ENCODE results near the gene ZNF277.
"Not testable (repeated sequence)": the region's sequence is repeated elsewhere in the genome, so short reads cannot be mapped to it uniquely, and the experiment has no call there.

The ZNF277 gene

GRCh38 chr7:112288301-112288700 is 81.8 kb downstream of the ZNF277 start:
- DNase-seq (ENCODE audit: low read depth in 2 of 3, low spot score in 1 of 3), result no peak

DNA sequence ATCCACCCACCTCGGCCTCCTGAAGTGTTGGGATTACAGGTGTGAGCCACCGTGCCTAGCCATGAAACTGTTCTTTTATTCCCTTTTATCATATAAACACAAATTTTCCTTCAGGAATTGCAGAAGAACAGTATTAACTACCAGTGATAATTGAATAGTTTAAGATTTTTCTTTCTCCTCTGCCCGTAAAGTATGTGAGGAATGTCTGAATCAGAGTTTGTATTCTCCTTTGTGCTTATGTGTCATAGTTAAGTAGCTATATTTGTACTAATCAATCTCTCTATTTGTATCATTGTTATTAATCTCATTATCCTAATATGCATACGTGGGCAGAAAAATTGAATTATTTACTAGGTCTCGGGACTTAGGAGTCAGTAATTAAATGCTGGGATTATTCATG is 83.6 kb downstream of the ZNF277 start:
- no peak for DNase-seq (ENCODE audit: low read depth in 2 of 3, low spot score in 1 of 3)

DNA sequence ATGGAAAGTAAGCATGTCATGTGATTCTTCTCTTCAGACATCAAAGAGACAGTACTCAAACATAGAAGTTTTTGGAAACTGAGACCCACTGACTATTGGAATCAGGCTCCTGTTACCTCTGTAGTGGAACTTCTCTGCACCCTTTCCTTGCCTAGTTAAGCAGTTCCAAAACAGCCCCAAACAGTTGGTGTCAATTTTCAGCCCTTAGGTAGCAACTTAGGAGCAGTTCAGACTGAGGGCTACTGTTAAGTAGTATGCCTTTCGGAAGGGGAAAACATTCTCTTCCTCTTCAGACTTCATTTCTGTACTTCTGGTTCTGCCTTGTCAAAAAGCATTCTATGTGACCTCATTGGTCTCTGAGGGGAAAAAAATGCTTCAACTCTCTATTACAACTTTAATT is 85.7 kb downstream of the ZNF277 start:
- DNase-seq (ENCODE audit: low read depth in 2 of 3, low spot score in 1 of 3), result no peak

- DNase-seq (ENCODE audit: low read depth in 2 of 3, low spot score in 1 of 3), result no peak
These were observed 86.9 kb downstream of the ZNF277 start for GRCh38 chr7:112293416-112293815.

- DNase-seq (ENCODE audit: low read depth in 2 of 3, low spot score in 1 of 3), result no peak
These were observed 89.9 kb downstream of the ZNF277 start for GRCh38 chr7:112296432-112296831.

GRCh38 chr7:112297681-112298080 is 91.2 kb downstream of the ZNF277 start:
- no peak for DNase-seq (ENCODE audit: low read depth in 2 of 3, low spot score in 1 of 3)

- DNase-seq (ENCODE audit: low read depth in 2 of 3, low spot score in 1 of 3), result no peak
These were observed 92.1 kb downstream of the ZNF277 start for GRCh38 chr7:112298543-112299100.

DNA sequence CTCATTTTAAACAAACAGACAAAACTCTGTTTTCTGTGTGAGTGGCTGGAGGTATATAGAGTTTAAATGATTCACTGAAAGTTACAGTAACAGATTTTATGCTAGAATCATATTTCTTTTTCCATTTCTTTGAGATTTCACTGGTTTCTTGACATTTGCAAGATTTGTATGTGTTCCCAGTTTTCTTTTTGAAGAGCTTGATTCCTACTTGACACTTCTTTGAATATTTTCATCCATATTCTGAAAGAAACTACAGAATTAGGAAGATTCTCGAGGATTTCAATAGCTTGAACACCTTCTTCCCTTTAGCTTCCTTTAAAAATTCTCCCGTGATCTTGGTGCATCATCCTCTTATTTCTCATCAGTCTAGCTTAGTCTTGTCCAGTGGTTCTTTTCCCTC is 93.6 kb downstream of the ZNF277 start:
- DNase-seq (ENCODE audit: low read depth in 2 of 3, low spot score in 1 of 3), result no peak

DNA sequence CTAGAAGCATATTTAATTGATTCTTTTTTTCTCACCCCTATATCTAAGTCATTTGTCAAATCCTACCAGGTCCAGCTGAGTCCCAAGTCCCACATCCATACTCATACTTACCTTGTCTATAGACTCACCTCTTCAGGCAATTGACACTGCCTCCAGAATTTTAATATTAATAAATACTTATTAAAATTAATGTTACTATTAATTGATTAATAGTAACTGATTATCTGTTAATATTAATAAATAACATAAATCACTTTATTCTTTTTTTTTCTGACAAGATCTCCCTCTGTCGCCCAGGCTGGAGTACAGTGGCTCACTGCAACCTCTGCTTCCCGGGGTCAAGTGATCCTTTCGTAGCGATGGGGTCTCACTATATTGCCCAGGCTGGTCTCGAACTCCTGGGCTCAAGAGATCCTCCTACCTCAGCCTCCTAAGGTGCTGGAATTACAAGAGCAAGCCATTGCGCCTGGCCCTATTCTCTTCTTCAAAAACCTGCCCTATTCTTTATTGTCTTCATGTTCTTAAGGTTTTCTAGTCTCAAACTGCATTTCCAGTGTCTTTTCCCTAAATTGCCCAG is 94.4 kb downstream of the ZNF277 start:
- no peak for DNase-seq (ENCODE audit: low read depth in 2 of 3, low spot score in 1 of 3)

DNA sequence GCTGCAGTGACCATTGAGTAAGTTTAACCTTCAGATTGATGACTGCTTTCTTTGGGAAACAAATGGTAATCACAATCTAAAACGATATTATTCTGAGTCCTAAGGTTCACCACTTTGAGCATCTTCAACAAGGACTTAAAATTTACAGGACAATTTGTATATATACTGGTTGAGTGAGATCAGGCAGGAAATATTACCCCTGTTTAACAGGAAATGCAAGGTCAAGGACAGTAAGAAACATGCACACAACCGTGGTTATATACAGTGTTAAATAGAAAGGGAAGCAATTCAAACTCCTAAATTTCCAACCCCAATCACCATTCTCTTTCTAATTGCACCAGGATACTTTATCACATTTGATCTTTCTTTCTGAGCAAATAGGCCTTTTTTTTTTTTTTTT is 96.1 kb downstream of the ZNF277 start:
- DNase-seq (ENCODE audit: low read depth in 2 of 3, low spot score in 1 of 3), result no peak

GRCh38 chr7:112306903-112307302 is 100.4 kb downstream of the ZNF277 start:
- DNase-seq (ENCODE audit: low read depth in 2 of 3, low spot score in 1 of 3), result no peak

DNA sequence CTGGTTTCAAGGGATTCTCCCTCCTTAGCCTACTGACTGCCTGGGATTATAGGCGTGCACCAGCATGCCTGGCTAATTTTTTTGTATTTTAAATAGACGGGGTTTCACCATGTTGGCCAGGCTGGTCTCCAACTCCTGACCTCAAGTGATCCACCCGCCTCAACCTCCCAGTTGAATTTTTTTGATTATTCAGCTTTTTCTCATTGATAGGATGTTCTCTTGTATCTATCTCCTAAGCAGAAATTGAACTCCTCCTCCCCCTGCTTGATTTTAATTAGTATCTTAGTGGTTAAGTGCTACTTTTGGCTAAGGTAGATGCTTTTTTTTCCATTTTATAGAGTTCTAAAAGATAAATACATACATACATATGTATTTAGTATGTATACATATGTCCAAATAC is 101.0 kb downstream of the ZNF277 start:
- no peak for DNase-seq (ENCODE audit: low read depth in 2 of 3, low spot score in 1 of 3)

DNA sequence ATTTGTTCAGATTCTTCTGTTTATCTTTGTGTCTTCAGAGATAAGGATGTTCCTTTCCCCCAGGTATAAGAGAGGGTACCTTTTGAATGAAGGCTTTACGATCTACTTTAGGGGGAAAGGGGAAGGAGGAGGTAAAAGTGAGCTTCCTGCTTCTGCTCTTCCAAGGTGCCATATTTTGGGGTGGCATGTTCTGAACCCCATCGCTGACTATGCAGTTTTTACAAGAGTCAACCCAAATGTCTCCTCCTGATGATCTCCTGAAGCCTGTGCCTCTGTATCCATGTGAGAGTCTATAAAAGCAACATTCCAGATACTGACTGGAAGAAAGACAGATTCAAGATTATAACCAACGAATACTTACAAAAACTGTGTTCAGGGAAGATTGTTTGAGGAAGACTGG is 102.5 kb downstream of the ZNF277 start:
- no peak for DNase-seq (ENCODE audit: low read depth in 2 of 3, low spot score in 1 of 3)

DNA sequence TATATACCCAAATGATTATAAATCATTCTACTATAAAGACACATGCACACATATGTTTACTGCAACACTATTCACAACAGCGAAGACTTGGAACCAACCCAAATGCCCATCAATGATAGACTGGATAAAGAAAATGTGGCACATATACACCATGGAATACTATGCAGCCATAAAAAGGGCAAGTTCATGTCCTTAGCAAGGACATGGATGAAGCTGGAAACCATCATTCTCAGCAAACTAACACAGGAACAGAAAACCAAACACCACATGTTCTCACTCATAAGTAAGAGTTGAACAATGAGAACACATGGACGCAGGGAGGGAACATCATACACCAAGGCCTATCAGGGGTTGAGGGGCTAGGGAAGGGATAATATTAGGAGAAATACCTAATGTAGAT is 110.3 kb downstream of the ZNF277 start:
- not testable (repeated sequence) for DNase-seq (ENCODE audit: low read depth in 2 of 3, low spot score in 1 of 3)

DNA sequence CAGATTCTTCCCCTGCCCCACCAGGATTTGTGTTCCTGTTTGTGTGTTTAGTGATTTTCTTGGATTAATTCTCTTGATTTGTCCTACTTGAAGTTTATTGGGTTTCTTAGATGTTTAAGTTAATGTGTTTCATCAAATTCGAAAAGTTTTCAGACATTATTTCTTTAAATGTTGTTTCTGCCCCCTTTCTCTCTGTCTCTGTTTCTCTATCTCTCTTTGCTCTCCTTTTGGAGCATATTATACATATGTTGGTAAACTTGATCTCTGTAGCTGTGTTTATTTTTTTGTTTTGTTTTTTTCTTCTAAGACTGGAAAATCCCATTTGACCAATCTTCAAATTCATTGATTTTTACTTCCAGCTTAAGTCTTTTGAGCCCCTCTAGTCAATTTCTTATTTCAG is 115.6 kb downstream of the ZNF277 start:
- no peak for DNase-seq (ENCODE audit: low read depth in 2 of 3, low spot score in 1 of 3)

GRCh38 chr7:112327566-112327965 is 121.1 kb downstream of the ZNF277 start:
- DNase-seq (ENCODE audit: low read depth in 2 of 3, low spot score in 1 of 3), result no peak

DNA sequence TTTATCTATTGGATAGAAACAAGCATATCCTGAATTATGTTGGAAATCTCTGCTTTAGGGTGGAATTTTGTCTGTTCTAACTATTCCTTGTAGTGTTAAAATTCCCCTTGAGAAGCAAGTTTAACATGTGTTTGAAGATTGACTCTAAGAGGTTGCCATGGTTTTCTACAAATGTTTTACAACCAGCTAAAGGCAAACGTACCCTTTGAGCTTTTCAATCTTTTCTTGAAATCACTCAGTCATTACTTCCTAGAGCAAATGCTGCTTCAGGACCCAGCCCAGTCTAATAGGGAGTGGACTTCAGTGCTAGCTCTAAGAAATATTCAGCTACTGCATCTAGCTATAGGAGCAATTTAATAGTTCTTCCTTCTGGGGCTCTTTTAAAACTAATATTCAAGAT is 125.0 kb downstream of the ZNF277 start:
- no peak for DNase-seq (ENCODE audit: low read depth in 2 of 3, low spot score in 1 of 3)

GRCh38 chr7:112334366-112334765 is 127.9 kb downstream of the ZNF277 start:
- no peak for DNase-seq (ENCODE audit: low read depth in 2 of 3, low spot score in 1 of 3)

GRCh38 chr7:112336261-112336660 is 129.8 kb downstream of the ZNF277 start:
- DNase-seq (ENCODE audit: low read depth in 2 of 3, low spot score in 1 of 3), result no peak

GRCh38 chr7:112336936-112337576 is 130.6 kb downstream of the ZNF277 start:
- DNase-seq (ENCODE audit: low read depth in 2 of 3, low spot score in 1 of 3), result no peak

DNA sequence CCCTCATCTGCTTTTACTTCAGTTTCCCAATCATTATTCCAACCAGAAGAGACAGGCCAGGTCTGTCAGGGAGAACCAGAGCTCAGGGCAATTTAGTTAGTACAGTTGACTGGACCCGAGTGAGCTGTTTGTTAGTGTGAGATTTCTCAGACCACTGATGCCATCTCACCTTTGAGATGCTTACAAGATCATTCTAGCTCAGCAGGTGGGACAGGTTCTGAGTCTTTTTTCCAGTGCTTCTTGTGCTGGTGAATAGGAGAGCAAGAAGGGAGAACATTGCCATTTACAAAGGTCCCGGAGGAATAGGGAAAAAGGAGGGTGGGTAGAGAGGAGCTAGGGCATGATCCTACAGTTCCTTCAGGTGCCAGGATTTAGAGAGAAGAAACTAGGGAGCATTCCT is 131.4 kb downstream of the ZNF277 start:
- DNase-seq (ENCODE audit: low read depth in 2 of 3, low spot score in 1 of 3), result no peak

DNA sequence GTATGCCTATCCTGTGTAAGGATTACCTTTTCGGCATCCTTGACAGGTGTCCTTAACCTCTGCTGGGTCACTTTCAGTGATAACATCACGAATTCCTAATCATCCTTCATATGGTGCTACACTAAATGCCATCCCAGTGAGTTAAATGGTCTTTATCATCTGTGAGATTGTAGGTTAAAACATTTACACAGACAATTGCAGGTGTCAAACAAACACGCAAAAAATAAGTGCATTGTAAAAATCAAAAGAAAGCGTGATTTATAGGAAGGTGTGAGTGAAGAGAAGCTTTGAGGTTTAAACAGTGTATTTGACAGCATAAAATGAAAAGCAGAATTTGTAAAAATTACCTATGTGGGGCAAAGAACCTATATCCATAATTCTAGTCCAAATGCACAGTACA is 132.3 kb downstream of the ZNF277 start:
- DNase-seq (ENCODE audit: low read depth in 2 of 3, low spot score in 1 of 3), result no peak

- no peak for DNase-seq (ENCODE audit: low read depth in 2 of 3, low spot score in 1 of 3)
These were observed 135.0 kb downstream of the ZNF277 start for GRCh38 chr7:112341464-112341863.
